H9 (cell line): ENCODE results near the gene EPOP. TPM values are rescaled to one million over a fixed set of nuclear protein-coding genes. Genes with fewer than 3 reads are reported as not detected.

ENCODE experiments used
- DNase-seq: peaks from one replicate; pipeline ENCODE4 v3.0.0-alpha.2; 2017
- H2AFZ ChIP-seq: one replicate; pipeline ENCODE4 v1.6.1; 2013; ENCODE audit warnings: mild to moderate bottlenecking, low read length, control low read depth, moderate library complexity
- H2AK5ac ChIP-seq: 2 replicates; pipeline ENCODE4 v1.6.1; 2013; ENCODE audit warnings: low read length, control low read depth, mixed read lengths; ENCODE audit not compliant: insufficient read length
- H2BK120ac ChIP-seq: one replicate; pipeline ENCODE4 v1.6.1; 2013; ENCODE audit warnings: low read depth, mild to moderate bottlenecking, low read length, control low read depth, inconsistent platforms; ENCODE audit not compliant: poor library complexity, severe bottlenecking
- H2BK12ac ChIP-seq: 2 replicates; pipeline ENCODE4 v1.6.1; 2013; ENCODE audit warnings: low read length, control low read depth, mixed read lengths, low read depth; ENCODE audit not compliant: insufficient read length
- H2BK15ac ChIP-seq: 2 replicates; pipeline ENCODE4 v1.6.1; 2013; ENCODE audit warnings: low read depth, low read length, control low read depth
- H2BK20ac ChIP-seq: one replicate; pipeline ENCODE4 v1.6.1; 2013; ENCODE audit warnings: low read depth, mild to moderate bottlenecking, low read length, control low read depth, inconsistent platforms; ENCODE audit not compliant: poor library complexity, severe bottlenecking
- H2BK5ac ChIP-seq: 2 replicates; pipeline ENCODE4 v1.6.1; 2013; ENCODE audit warnings: low read length, control low read depth, mixed read lengths; ENCODE audit not compliant: insufficient read length
- H3K14ac ChIP-seq: 2 replicates; pipeline ENCODE4 v1.6.1; 2013; ENCODE audit warnings: low read length, control low read depth; ENCODE audit not compliant: insufficient read depth
- H3K18ac ChIP-seq: 2 replicates; pipeline ENCODE4 v1.6.1; 2013; ENCODE audit warnings: low read depth, mild to moderate bottlenecking, mixed read lengths, low read length, control low read depth; ENCODE audit not compliant: insufficient read length
- H3K23ac ChIP-seq: 2 replicates; pipeline ENCODE4 v1.6.1; 2013; ENCODE audit warnings: low read length, control low read depth, mixed read lengths, low read depth; ENCODE audit not compliant: insufficient read length
- H3K23me2 ChIP-seq: 2 replicates; pipeline ENCODE4 v1.6.1; 2013; ENCODE audit warnings: low read depth, mild to moderate bottlenecking, mixed read lengths, low read length, control low read depth; ENCODE audit not compliant: insufficient read length, poor library complexity, severe bottlenecking
- H3K27ac ChIP-seq: 2 replicates; pipeline ENCODE4 v1.5.1; 2013; ENCODE audit warnings: low read length, control low read depth, mixed read lengths, low read depth; ENCODE audit not compliant: insufficient read length
- H3K27me3 ChIP-seq: 2 replicates; pipeline ENCODE4 v1.6.1; 2013; ENCODE audit warnings: low read length, control low read depth, inconsistent platforms; ENCODE audit not compliant: insufficient read depth
- H3K4ac ChIP-seq: 2 replicates; pipeline ENCODE4 v1.6.1; 2013; ENCODE audit warnings: low read depth, mild to moderate bottlenecking, control low read depth, inconsistent platforms, low read length, moderate library complexity
- H3K4me1 ChIP-seq: 2 replicates; pipeline ENCODE4 v1.6.1; 2013; ENCODE audit warnings: low read length, control low read depth, inconsistent platforms; ENCODE audit not compliant: insufficient read depth
- H3K4me2 ChIP-seq: 2 replicates; pipeline ENCODE4 v1.6.1; 2013; ENCODE audit warnings: low read length, control low read depth, mixed read lengths; ENCODE audit not compliant: insufficient read length, insufficient read depth
- H3K56ac ChIP-seq: 2 replicates; pipeline ENCODE4 v1.6.1; 2013; ENCODE audit warnings: low read depth, mild to moderate bottlenecking, mixed read lengths, low read length, control low read depth; ENCODE audit not compliant: insufficient read length
- H3K79me1 ChIP-seq: 2 replicates; pipeline ENCODE4 v1.6.1; 2013; ENCODE audit warnings: low read depth, mild to moderate bottlenecking, moderate library complexity, low read length, control low read depth, inconsistent platforms; ENCODE audit not compliant: insufficient read depth, poor library complexity, severe bottlenecking
- H3K79me2 ChIP-seq: 2 replicates; pipeline ENCODE4 v1.6.1; 2013; ENCODE audit warnings: low read length, control low read depth, inconsistent platforms; ENCODE audit not compliant: insufficient read depth
- H3K9ac ChIP-seq: 2 replicates; pipeline ENCODE4 v1.6.1; 2013; ENCODE audit warnings: low read length, control low read depth, mixed read lengths; ENCODE audit not compliant: insufficient read length; ENCODE audit errors: extremely low read depth
- H3K9me3 ChIP-seq: one replicate; pipeline ENCODE4 v1.6.1; 2013; ENCODE audit warnings: low read depth, low read length, inconsistent platforms; ENCODE audit not compliant: control insufficient read depth
- H3T11ph ChIP-seq: one replicate; pipeline ENCODE4 v1.6.1; 2013; ENCODE audit warnings: mild to moderate bottlenecking, low read length, control low read depth, inconsistent platforms
- H4K20me1 ChIP-seq: one replicate; pipeline ENCODE4 v1.6.1; 2013; ENCODE audit not compliant: control insufficient read depth, insufficient read length, insufficient read depth
- H4K5ac ChIP-seq: 2 replicates; pipeline ENCODE4 v1.6.1; 2013; ENCODE audit warnings: low read depth, mild to moderate bottlenecking, mixed read lengths, low read length, control low read depth; ENCODE audit not compliant: insufficient read length
- H4K8ac ChIP-seq: replicated peaks from 2 replicates; pipeline ENCODE4 v1.6.1; 2013; ENCODE audit warnings: low read length, control low read depth, mixed read lengths, low read depth; ENCODE audit not compliant: insufficient read length
- H4K91ac ChIP-seq: 2 replicates; pipeline ENCODE4 v1.6.1; 2013; ENCODE audit warnings: low read depth, mild to moderate bottlenecking, moderate library complexity, mixed read lengths, low read length, control low read depth; ENCODE audit not compliant: insufficient read length
- H3K27ac Mint-ChIP-seq, 3 experiments: 2 replicates in 2 of 3; 3 replicates in 1 of 3; pipeline ENCODE4 v1.8.0; 2020 to 2021; ENCODE audit warnings: mixed read lengths in 3 of 3, mild to moderate bottlenecking in 1 of 3, moderate library complexity in 1 of 3
- H3K27me3 Mint-ChIP-seq: 2 replicates; pipeline ENCODE4 v1.8.0; 2021; ENCODE audit warnings: low read depth, mild to moderate bottlenecking, moderate library complexity, mixed read lengths
- H3K36me3 Mint-ChIP-seq, 3 experiments: 2 replicates in 2 of 3; 3 replicates in 1 of 3; pipeline ENCODE4 v1.8.0; 2020 to 2021; ENCODE audit warnings: low read depth in 3 of 3, mixed read lengths in 3 of 3; ENCODE audit not compliant: insufficient read depth in 1 of 3
- H3K4me1 Mint-ChIP-seq, 2 experiments: 2 replicates each; pipeline ENCODE4 v1.8.0; 2020; ENCODE audit warnings: mixed read lengths in 2 of 2
- H3K4me3 Mint-ChIP-seq, 2 experiments: 2 replicates in 1 of 2; 3 replicates in 1 of 2; pipeline ENCODE4 v1.8.0; 2020 to 2021; ENCODE audit warnings: mild to moderate bottlenecking in 2 of 2, mixed read lengths in 2 of 2, moderate library complexity in 1 of 2
- H3K9me3 Mint-ChIP-seq, 2 experiments: 2 replicates in 1 of 2; 3 replicates in 1 of 2; pipeline ENCODE4 v1.8.0; 2020; ENCODE audit warnings: mild to moderate bottlenecking in 2 of 2, mixed read lengths in 2 of 2, moderate library complexity in 1 of 2
- WGBS: extraction: QIAGEN DNeasy Blood & Tissue Kit; methylation state at CpG from one replicate; pipeline ENCODE4 v1.1.7; 2013; ENCODE audit warnings: missing lambda C conversion rate, low lambda C conversion rate, mixed read lengths; ENCODE audit not compliant: insufficient read length; ENCODE audit errors: extremely low coverage; 5-methylcytosine and 5-hydroxymethylcytosine counted together
- total RNA-seq: library from RNA; stranded (reverse); gene quantifications from 2 replicates; pipeline ENCODE4 v1.2.1, GENCODE V29; 2021
- TF ChIP-seq, protein P1 (sequence below): fragments of 200-600 bp; sonication (generic); conservative IDR thresholded peaks from 3 replicates; pipeline ENCODE4 v1.8.0; 2021; ENCODE audit warnings: antibody characterized with exemption, mild to moderate bottlenecking

The EPOP gene
- total RNA-seq, 1 experiment from 2014 or later = 5.9 TPM

DNA sequence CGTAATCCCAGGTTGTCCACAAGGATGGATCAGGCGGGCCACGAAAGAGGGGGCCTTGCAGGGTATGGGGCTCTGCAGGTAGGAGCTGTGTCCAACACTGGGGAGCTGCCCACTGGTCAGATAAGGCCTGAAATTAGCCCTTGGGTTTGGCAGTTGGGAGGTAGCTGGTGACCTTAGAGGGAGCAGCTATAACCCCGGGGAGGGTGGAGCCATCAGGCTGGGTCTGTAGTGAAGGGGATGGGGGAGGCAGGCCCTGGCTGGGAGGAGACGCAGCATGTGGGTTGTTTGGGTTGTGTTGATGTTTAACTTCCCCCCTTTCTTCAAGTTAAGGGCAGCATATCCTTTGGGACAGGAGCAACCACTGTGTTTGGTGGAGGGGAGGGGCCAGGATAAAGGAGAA lies 36.2 kb upstream of the EPOP start:
- no peak overlapping the region for H3K56ac ChIP-seq
- H2BK5ac ChIP-seq = no peak overlapping the region
- no peak overlapping the region for H4K8ac ChIP-seq
- H4K20me1 ChIP-seq = no peaks in the 10 kb centered on the region
- H3K27ac ChIP-seq = no peak overlapping the region
- peaks cover 0 to 13% (median 3%) of the 10 kb centered on the region in 3 experiments for H3K36me3 Mint-ChIP-seq
- H3K4me2 ChIP-seq = no peak overlapping the region
- H3K18ac ChIP-seq = no peak overlapping the region
- H3K79me1 ChIP-seq = no peaks in the 10 kb centered on the region
- no peak overlapping the region for H3K9ac ChIP-seq
- peaks cover 63% of the 10 kb centered on the region for H3K27me3 Mint-ChIP-seq
- DNase-seq = peak; percentile 30
- no peak overlapping the region for H4K5ac ChIP-seq
- H3K27me3 ChIP-seq = peaks cover 21% of the 10 kb centered on the region; the same call in 1 of the 2 replicates
- peaks cover 7% of the 10 kb centered on the region; the same call in 1 of the 2 replicates for H3K4me1 ChIP-seq
- no peak overlapping the region for H2BK12ac ChIP-seq
- H2BK20ac ChIP-seq = no peak overlapping the region
- no peak overlapping the region for H2AFZ ChIP-seq
- H3K4me1 Mint-ChIP-seq = peaks cover 45 to 77% of the 10 kb centered on the region in 2 experiments
- TF ChIP-seq, protein P1, sequence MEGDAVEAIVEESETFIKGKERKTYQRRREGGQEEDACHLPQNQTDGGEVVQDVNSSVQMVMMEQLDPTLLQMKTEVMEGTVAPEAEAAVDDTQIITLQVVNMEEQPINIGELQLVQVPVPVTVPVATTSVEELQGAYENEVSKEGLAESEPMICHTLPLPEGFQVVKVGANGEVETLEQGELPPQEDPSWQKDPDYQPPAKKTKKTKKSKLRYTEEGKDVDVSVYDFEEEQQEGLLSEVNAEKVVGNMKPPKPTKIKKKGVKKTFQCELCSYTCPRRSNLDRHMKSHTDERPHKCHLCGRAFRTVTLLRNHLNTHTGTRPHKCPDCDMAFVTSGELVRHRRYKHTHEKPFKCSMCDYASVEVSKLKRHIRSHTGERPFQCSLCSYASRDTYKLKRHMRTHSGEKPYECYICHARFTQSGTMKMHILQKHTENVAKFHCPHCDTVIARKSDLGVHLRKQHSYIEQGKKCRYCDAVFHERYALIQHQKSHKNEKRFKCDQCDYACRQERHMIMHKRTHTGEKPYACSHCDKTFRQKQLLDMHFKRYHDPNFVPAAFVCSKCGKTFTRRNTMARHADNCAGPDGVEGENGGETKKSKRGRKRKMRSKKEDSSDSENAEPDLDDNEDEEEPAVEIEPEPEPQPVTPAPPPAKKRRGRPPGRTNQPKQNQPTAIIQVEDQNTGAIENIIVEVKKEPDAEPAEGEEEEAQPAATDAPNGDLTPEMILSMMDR = no peak
- no peak overlapping the region for H3K4me3 Mint-ChIP-seq
- no peak overlapping the region for H2BK120ac ChIP-seq
- H3K9me3 Mint-ChIP-seq = no peaks in the 10 kb centered on the region; a peak in 1 of 5 replicates
- H3K27ac Mint-ChIP-seq = peak overlapping the region in 1 of 3 experiments; percentile 10; a peak in 1 of 7 replicates
- H2AK5ac ChIP-seq = no peak overlapping the region
- no CpG with 5 or more reads among the region's 5 CpGs for WGBS
- no peak overlapping the region for H3T11ph ChIP-seq
- no peaks in the 10 kb centered on the region for H3K9me3 ChIP-seq
- no peak overlapping the region for H2BK15ac ChIP-seq
- H3K14ac ChIP-seq = no peak overlapping the region
- H3K23ac ChIP-seq = no peak overlapping the region
- H4K91ac ChIP-seq = no peak overlapping the region
- peaks cover 9% of the 10 kb centered on the region for H3K23me2 ChIP-seq
- H3K4ac ChIP-seq = no peak overlapping the region
- no peaks in the 10 kb centered on the region for H3K79me2 ChIP-seq
